Suprapubic skin (tissue), 4 donors: ENCODE measurements around the gene ANKRD18A.

Experiments
- CTCF ChIP-seq, 2 donors: fragments of 200-600 bp in 1 of 2; fragments of 450-650 bp in 1 of 2; sonication (generic) in 1 of 2; IDR thresholded peaks; one replicate each; pipeline ENCODE4 v1.5.1; 2016 to 2019; ENCODE audit warnings: antibody characterized with exemption in 2 of 2, mild to moderate bottlenecking in 1 of 2, moderate library complexity in 1 of 2
- POLR2A ChIP-seq, 2 donors: fragments of 450-650 bp; IDR thresholded peaks; one replicate each; pipeline ENCODE4 v1.6.1; 2017; ENCODE audit warnings: antibody characterized with exemption in 2 of 2, mild to moderate bottlenecking in 2 of 2, moderate library complexity in 2 of 2
- POLR2AphosphoS5 ChIP-seq, 3 donors: sonication (generic); formaldehyde crosslinking; IDR thresholded peaks; one replicate each; pipeline ENCODE4 v1.6.1; 2017; ENCODE audit warnings: antibody characterized with exemption in 3 of 3

GRCh38 chr9:38641985-38642864, 21.8 kb upstream of the ANKRD18A start:
- no peak for TF ChIP-seq POLR2A (IDR thresholded peaks at IDR 0.05)
- TF ChIP-seq POLR2AphosphoS5 (IDR thresholded peaks at IDR 0.05) = no peak
- no peak for TF ChIP-seq CTCF (IDR thresholded peaks at IDR 0.05)
